GM04503 (cell line): ENCODE measurements around the gene EPS8L2.

Experiments
- DNase-seq: peaks from one replicate; pipeline ENCODE4 v3.0.0-alpha.2; 2012; ENCODE audit warnings: low read depth

EPS8L2 gene

DNA sequence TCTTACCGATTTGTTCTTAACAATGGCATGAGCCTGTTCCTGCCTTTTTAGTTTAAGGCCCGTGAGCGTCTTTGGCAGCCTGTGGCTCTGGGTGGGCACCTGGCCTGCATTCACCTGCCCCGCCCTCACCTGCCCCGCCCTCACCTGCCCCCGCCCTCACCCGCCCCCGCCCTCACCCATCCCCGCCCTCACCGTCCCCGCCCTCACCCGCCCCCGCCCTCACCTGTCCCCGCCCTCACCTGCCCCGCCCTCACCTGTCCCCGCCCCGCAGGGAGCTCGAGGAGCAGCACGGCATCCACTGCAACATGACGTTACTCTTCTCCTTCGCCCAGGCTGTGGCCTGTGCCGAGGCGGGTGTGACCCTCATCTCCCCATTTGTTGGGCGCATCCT, 57.0 kb downstream of the EPS8L2 start:
- no peak for DNase-seq

DNA sequence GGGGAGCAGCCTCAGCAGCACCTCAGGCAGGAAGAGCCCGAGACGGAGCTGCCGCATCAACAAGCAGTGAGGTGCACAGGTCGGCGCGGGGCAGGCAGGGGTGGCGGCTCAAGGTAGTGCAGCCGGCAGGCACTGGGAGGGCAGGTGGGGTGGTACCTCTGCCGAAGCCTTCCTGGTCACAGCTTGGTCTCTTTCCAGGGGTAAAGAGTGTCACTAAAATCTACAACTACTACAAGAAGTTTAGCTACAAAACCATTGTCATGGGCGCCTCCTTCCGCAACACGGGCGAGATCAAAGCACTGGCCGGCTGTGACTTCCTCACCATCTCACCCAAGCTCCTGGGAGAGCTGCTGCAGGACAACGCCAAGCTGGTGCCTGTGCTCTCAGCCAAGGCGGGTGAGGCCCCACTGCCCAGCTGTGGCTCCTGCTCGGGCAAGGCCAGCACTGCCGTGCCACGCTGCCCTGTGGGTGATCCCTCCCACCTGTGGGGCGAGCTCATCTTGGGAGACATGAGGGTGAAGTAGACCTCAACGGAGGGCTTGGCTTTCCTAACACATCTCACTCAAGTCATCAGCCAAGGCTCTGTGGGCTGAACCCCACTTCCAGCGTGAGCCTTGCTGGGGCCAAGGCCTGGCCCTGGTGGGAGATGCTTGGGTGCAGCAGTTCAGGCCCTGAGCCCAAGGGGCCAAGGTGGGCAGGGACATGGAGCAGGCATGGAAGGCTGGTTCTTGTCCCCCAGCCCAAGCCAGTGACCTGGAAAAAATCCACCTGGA, 57.7 kb downstream of the EPS8L2 start:
- DNase-seq: no peak

DNA sequence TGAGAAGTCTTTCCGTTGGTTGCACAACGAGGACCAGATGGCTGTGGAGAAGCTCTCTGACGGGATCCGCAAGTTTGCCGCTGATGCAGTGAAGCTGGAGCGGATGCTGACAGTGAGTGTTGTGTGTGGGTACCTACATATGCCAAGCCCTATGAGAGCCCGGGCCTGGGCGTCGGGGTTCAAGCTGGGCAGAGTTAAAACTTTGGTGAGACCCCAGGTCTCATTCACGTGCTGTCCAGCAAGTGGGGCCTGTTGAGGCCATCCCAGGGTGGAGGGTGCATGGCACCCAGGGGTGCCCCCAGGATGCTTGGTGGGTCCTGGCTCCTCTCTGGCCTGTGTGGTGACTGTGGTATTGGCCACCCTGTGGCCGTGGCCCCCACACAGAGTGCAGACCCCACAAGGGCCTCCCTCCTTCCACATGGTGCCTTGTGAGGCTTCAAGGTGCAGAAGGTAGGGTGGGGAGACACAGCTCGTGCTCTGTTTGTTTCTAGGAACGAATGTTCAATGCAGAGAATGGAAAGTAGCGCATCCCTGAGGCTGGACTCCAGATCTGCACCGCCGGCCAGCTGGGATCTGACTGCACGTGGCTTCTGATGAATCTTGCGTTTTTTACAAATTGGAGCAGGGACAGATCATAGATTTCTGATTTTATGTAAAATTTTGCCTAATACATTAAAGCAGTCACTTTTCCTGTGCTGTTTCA, 58.4 kb downstream of the EPS8L2 start:
- DNase-seq: no peak

DNA sequence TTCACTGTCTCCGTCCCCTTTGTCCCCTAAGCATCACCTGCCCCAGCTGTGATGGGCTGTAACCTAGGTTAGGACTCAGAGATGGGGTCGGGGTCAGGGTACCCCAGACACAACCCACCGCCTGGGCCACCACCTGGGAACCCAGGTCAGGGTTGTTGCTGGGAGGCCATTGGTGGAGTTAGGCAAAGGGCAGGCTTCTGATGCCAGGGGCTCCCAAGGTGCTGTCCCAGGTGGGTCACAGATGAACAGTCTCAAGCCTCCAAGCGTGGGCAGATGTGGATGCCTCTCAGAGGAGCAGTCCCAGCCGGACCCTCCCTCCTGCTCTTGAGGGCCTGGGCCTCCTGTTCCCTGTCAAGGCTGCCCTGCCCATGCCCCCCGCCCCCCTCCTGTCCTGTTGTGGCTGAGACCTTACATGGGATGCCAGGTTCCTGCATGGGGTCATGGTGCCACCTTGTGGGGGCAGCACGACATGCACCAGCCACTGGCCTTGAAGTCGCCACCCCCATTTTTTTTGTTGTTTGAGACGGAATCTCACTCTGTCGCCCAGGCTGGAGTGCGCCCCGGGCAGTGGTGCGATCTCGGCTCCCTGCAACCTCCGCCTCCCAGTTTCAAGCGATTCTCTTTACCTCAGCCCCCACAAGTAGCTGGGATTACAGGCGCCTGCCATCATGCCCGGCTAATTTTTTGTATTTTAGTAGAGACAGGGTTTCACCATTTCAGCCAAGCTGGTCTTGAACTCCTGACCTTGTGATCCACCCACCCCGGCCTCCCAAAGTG, 59.2 kb downstream of the EPS8L2 start:
- DNase-seq: no peak

DNA sequence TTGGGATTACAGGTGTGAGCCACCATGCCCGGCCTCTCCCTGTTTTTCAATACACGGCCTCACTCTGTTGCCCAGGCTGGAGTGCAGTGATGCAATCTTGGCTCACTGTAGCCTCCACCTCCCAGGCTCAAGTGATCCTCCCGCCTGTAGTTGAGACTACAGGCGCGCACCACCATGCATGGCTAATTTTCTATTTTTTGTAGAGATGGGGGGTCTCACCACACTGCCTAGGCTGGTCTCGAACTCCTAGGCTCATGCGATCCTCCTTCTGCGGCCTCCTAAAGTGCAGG, 59.7 kb downstream of the EPS8L2 start:
- DNase-seq: no peak

DNA sequence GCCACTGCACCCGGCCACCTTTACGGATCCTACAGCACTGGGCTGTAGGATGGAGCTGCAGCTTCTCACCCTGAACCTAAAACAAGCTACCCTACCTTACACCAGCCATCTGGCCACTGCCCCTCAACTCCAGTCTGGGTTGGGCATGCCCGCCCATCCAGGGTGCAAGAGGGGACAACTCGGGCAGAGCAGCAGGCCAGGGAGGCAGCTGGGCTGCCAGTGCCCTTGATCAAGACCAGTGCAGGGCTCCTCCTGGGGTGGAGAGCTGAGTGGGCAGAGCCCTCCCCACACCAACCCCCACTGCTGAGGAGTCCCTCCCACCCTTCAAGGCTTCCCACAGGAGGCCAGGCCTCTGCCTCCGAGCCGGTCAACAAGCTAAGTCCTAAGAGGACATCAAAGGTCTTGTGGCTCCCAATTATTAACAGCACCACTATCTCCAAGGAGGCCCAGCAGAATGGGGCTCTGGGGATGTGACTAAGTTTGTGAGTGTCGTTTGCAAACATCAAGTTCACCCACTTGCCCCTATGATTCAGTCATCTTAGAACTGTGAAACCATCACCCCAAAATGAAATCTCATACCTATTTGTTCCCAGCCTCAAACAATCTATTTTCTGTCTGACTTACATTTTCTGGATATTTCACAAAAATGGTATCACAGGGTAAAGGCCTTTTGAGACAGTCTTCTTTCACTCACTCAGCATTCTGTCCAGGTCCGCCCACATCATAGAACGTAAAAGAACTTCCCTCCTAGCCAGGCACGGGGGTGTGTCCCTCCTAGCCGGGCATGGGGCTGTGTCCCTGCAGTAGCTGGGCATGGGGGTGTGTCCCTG, 60.3 kb downstream of the EPS8L2 start:
- no peak for DNase-seq

DNA sequence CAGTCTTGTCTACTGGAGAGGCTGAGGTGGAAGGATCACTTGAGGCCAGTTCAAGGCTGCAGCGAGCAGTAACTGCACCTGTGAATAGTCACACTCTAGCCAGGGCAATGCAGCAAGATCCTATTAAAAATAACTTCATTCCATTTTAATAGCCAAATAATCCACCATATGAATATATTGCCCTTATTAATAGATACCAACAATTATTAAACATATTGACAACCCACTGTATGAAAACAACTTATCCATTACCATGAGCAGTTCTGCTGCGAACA, 60.8 kb downstream of the EPS8L2 start:
- no peak for DNase-seq

DNA sequence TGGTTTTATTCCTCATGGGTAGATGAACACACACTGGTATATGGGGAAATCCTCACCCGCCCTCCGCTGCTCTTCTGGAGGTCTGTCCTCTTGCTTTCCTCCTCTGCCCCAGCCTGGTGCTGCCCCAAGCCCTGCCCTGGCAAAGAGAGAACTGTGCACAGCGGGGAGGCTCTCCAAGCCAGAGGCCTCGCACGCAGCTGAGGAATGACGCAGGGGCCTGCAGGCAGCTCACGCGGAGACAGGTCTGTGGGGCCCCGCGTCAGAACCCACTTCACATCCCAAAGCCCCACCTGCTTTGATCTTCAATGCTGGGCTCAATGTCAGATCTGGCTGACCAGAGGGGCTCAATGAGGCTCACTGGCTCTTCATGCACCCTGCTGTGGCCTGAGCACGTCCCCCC, 61.2 kb downstream of the EPS8L2 start:
- DNase-seq: no peak

DNA sequence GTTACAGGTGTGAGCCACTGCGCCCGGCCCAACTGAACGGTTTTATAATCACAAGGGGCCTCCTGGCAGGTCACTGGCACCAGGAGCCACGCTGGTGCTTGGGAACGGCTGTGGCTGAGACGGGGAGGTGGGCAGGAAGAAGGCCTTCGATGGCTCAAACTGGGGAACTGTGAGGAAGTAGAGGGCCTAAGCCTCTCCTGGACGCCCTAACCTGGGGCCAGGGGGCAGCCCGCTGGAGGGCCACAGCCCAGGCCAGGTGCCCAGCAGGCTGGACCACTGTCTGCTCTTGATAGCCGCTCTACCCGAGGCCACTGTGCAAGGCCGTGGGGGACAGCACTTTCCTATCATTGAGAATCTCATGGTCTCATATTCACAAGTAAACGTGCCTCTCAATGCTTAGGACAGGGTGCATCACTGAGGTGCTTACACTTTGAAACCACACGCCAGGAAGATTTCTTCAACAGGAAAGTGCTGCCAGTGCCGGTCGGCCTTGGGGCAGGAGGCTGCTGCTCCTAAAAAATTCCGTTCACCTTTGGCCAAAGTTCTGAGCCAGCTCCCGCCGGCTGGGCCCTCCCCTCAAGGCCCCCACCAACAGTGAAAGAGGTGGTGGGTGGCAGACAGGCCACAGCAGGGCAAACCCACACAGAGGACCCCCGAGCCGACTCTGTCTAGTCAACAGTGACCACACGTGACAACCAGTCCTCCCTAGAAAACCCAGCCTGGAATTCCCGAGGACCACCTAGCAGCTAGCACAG, 64.0 kb downstream of the EPS8L2 start:
- no peak for DNase-seq

DNA sequence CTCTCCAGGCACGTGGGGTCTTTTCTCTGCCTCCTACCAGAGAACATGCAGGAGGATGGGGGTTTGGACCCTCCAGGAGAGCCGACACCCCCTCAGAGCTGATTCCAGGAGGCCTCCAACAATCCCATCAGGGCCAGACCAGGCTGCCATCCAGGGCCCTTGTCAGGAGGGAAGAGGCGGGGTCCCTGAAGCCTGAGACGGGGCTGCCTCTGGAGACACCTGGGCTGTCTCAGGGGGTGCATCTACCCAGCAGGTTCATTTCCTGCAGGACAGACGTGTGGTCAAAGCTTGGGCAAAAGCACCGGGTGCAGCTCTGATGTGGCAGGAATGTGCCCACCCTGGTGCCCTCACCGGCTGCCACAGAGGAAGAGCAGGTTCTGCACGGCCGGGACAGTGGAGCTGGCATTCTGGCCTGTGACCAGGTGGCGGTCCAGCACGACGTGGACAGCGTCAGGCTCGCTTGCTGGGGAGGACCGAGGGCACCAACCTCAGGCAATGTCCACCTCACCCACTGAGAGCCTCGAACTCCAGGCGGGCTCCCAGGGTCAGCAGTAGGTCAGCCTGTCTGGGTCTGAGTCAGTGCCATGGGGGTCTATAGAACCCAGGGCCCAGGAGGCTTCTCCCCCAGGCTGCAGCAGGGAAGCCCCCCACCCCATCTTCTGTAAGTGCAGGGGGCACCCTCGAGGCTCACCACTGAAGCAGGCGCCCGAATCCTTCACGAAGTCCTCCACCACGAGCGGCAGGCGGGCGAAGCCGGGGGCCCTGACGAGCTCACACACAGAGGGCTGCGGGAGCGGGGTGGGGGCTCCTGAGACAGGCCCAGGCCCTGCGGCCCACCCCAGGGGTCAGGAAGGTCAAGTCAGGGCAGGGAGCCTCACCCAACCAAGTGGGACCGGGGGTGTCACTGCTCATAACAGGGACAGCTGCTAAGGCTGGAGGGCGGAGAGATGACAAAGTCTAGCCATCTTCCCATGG, 64.9 kb downstream of the EPS8L2 start:
- DNase-seq: no peak

DNA sequence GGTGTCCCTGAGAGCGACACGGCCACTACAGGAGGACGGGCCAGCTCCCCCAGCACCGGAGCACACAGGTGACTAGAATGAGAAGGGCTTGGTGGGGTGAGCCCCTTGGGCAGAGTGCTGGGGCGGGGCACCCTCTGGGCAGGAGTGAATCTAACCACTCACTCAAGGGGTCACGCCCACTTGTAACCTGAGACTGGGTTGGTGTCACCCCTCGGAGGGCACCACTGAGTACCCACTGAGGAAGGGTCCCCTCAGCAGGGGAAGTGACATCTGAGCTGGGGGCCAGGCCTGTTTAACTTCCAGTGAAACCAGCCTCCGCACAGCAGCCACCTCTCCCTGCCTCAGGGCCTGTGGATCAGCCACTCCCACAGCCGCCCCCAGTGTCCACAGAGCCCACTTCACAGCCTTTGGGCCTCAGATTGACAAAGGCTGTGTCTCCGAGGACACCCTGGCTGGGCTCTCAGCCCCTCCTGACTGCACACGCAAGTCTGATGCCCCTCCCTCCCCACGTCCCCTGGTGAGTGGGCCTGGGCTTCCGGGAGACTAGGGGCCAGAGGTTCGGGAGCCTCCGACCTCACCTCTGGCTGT, 65.7 kb downstream of the EPS8L2 start:
- DNase-seq: no peak

DNA sequence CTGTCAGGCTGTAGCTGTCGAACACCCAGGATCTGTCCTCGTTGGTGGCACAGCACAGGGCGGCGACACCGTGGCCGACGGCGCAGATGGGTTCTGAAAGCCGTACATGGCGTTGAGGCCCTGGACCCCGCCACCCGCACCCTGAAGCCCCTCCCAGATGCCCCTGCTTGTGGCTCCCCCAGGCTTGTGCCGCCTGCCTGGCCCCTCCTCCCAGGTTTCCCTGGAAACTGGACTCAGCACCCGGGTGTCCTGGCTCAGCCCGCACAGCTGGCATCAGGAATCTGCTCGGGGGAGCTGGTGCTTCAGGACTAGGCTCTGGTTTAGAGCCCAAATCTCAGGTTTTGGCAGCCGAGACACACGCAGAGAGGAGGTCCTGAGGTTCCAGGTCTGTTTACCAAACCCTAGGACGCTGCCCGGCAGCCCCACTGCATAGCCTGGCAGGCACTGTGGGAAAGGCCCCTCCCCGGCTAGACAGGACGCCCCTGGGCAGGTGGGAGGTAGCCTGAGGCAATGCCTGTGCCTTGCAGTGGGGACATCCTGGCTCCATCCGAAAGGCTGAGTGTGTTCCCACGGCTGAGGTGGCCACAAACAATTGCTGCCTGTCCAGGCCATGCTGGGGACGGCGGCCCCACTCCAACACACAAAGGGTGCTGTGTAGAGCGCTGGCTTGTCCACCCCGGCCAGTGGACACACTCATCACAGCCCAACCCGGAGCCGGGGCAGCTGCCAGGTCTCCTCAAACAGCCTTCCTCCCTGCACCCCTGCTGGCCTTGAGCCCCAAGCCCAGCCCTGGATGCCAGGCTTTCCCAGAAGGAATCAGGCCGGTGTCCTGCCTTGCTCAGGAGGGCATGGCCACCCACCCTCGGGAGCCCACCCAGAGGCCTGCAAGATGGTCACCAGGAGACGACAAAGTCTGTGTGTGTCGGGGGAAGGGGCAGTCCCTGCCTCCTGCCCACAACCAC, 66.7 kb downstream of the EPS8L2 start:
- DNase-seq: no peak

DNA sequence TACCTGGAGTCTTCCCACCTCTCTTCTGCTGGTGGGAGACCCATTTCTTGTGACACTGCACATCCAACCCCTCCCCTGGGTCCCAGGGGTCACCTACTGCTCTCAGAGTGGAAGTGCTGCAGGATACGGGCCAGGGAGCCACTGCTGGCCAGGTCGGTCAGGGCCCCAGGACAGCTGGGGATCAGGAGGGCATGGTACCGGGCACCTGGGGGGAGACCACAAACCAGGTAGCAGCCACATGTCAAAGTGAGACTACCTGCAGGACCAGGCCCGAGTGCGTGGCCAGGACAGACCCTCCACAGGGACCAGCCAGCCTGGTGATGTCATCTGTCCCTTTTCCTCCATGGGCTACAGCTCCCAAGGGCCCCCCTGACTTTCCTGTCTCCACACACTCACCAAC, 67.4 kb downstream of the EPS8L2 start:
- DNase-seq: no peak

DNA sequence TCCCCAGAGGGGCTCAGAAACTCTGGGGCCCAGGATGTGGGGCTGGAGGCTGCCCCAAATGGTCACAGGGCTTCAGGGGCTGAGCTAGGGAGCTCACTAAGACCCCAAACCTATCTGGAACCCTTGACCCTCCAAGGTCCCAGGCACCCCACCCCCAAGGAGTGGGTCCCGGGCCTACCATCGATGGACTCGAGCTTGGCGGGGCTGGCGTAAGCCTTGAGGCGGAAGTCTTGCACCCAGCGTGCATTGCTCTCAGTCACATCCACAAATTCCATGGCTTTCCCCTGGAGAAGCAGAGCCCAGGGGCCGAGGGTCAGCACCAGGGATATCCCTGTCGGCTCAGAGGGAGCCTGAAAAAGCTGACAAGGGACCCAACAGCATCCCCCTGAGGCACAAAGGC, 67.8 kb downstream of the EPS8L2 start:
- no peak for DNase-seq

DNA sequence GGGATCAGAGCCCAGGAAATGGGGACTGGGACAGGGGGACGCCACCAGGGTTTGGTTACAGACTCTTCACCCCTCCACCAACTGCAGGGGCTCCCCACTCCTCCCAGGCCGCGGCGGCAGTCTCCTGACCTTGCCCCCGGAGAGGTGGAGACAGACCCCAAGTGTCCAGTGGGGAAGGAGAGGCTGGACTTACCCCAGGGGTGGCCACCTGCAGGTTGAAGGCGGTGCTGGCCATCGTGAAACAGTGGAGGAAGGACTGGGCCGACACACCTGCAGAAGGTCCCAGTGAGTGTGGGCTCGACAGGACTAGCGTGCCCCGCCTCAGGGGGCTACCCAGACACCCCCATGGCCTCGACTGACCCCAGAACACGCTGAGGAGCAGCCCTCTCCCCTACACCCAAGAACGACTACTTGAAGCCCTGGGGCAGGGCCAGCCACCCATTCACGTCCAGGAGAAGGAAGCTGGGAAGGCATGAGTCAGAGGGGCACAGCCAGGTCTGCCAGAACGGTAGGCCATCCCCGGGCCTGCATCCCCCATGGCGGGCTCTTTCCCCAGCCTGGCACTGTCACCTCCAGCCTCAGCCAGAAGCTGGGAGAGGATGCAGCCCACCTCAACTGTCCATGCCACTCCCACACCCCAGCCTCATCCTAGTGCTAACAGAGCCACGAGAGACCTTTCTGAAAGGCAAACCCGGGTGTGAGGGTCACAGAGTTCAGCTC, 69.0 kb downstream of the EPS8L2 start:
- DNase-seq: no peak

DNA sequence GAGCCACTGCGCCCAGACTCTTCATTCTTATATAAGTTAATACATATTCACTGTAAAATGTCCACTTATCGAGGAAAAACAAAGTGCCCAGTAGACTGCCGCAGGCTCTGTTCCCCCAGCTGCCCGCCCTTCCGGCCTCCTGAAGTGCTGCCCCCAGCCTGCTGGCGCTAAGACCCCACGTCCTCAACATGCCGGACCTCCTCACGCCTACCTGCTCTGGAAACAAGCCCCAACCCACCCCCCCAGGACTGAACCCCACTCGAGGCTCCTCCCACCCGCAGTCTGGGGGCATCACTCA, 70.2 kb downstream of the EPS8L2 start:
- no peak for DNase-seq

DNA sequence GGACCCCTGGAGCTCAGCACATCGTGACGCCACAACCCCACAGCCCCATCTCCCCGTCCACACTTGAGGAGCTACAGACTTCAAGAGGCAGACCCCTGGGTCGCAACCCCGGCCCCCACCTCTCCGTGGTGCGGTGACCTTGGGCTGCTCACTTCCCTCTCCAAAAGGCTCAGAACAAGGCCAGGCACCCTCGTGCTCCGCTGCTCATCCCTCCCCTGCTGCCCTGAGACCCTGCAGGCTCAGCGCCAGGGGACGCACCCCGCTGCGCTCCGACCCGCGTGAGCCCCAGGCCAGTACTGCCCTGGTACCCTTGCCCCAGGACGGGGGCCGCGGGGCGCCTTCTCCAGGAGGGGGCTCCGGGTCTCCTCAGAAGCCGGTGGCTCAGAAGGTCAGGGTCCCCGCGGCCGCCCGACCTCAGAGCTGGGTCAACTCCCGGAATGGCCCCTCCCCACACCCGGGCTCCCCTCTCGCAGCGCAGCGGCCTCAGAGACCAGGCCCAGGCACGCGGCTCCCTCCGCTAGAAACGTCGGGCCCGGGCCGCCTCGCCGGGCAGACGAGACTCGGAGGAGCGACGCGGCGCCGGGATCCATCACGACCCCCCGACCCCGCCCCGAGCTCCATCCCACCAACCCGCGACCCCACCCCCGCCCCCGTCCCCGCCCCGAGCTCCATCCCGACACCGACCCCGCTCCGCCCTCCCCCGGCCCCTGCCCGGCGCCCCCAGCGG, 70.7 kb downstream of the EPS8L2 start:
- DNase-seq: no peak
